DOHH2 (cell line): ENCODE measurements around the gene SPECC1L.
"Not testable (repeated sequence)": the region's sequence is repeated elsewhere in the genome, so short reads cannot be mapped to it uniquely, and the experiment has no call there.

ENCODE experiments used
- CTCF ChIP-seq: fragments of 200-600 bp; sonication (generic); IDR thresholded peaks from one replicate; pipeline ENCODE4 v1.5.1; 2014; ENCODE audit warnings: antibody characterized with exemption, mild to moderate bottlenecking, low read depth, low read length; ENCODE audit not compliant: poor library complexity, severe bottlenecking
- EZH2phosphoT487 ChIP-seq: fragments of 200-600 bp; sonication (generic); IDR thresholded peaks from 2 replicates; pipeline ENCODE4 v1.6.1; 2017; ENCODE audit warnings: borderline replicate concordance, mild to moderate bottlenecking, antibody characterized with exemption, low read length, moderate library complexity, mixed read lengths

- not testable (repeated sequence) for TF ChIP-seq CTCF, EZH2phosphoT487
Measured at GRCh38 chr22:24316264-24316663, 45.6 kb downstream of the SPECC1L start.
